Measurements from ENCODE around the gene CADPS. TPM values are rescaled to one million over a fixed set of nuclear protein-coding genes. Genes with fewer than 3 reads are reported as not detected.

The CADPS gene
- total and polyA plus RNA-seq, 2 experiments from 2014 or later = 2.8 to 8.1 TPM

DNA sequence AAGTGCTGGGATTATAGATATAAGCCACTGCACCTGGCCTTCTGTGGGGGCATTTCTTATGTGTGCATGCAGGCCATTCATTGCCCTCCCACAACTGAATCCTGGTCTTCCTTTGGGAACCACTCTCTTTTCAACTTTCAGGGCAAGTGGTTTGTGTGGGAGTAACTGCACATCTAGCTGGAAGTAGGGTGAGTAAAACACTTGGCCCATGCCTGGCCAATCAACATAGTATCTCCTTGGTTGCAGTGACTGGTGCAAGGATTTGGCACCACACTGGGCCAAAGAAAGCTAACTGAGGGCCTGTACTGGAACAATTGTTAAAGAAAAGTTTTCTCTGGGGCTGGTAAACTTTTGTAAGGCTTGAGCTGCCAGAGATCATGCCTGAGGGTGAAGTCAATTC lies 312.6 kb downstream of the CADPS start:
- H3K4me2 ChIP-seq = no peak overlapping the region
- no peak for DNase-seq (ENCODE audit: low spot score)
- no peak overlapping the region for H2AFZ ChIP-seq
- no peaks in the 10 kb centered on the region for H3K9me3 ChIP-seq (ENCODE audit: low read depth)
- no peaks in the 10 kb centered on the region for H4K20me1 ChIP-seq (ENCODE audit: insufficient read depth, poor library complexity, severe bottlenecking)
- no peak overlapping the region for H3K27ac ChIP-seq
- TF ChIP-seq EZH2 (IDR thresholded peaks at IDR 0.05; ENCODE audit: borderline replicate concordance) (no peak), EZH2phosphoT487 (IDR thresholded peaks at IDR 0.05; ENCODE audit: low read depth, severe bottlenecking, unreplicated experiment) (no peak)
- TF ChIP-seq, protein P1, sequence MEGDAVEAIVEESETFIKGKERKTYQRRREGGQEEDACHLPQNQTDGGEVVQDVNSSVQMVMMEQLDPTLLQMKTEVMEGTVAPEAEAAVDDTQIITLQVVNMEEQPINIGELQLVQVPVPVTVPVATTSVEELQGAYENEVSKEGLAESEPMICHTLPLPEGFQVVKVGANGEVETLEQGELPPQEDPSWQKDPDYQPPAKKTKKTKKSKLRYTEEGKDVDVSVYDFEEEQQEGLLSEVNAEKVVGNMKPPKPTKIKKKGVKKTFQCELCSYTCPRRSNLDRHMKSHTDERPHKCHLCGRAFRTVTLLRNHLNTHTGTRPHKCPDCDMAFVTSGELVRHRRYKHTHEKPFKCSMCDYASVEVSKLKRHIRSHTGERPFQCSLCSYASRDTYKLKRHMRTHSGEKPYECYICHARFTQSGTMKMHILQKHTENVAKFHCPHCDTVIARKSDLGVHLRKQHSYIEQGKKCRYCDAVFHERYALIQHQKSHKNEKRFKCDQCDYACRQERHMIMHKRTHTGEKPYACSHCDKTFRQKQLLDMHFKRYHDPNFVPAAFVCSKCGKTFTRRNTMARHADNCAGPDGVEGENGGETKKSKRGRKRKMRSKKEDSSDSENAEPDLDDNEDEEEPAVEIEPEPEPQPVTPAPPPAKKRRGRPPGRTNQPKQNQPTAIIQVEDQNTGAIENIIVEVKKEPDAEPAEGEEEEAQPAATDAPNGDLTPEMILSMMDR (IDR thresholded peaks at IDR 0.05; ENCODE audit: poor library complexity) = no peak
- H3K4me1 ChIP-seq (ENCODE audit: insufficient read depth) = no peaks in the 10 kb centered on the region
- no peaks in the 10 kb centered on the region for H3K79me2 ChIP-seq
- H3K36me3 ChIP-seq (replicated peaks; ENCODE audit: insufficient read depth, low read depth) = no peaks in the 10 kb centered on the region
- no peaks in the 10 kb centered on the region for H3K9me2 ChIP-seq (replicated peaks; ENCODE audit: insufficient read depth)
- H3K27me3 ChIP-seq = no peaks in the 10 kb centered on the region
- H3K4me3 ChIP-seq = no peak overlapping the region

DNA sequence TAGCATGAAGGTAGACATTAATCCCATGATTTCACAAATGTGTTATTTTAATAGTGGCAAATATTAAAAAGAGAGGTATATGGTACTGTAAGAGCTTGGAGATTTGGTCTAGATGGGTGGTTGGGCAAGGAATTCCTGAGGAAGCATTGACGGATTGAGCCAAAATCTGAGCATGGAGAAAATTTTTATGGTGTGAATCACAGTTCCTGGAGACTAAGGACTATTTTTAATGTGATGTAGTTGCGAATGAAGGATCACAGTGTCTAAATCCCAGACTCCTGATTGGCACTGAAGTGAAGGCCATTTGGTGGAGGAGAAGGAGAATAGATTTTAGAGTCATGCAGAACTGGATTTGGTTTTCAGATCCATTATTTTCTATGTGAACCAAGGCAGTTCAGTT lies 313.2 kb downstream of the CADPS start:
- H4K20me1 ChIP-seq (ENCODE audit: insufficient read depth, poor library complexity, severe bottlenecking) = no peaks in the 10 kb centered on the region
- H3K4me2 ChIP-seq = no peak overlapping the region
- H3K79me2 ChIP-seq = no peaks in the 10 kb centered on the region
- WGBS (ENCODE audit: low lambda C conversion rate, missing lambda C conversion rate) = 79% methylated on average over 2 of the region's 2 CpGs
- H2AFZ ChIP-seq = no peak overlapping the region
- no peak for DNase-seq (ENCODE audit: low spot score)
- H3K4me3 ChIP-seq = no peak overlapping the region
- H3K9me2 ChIP-seq (replicated peaks; ENCODE audit: insufficient read depth) = no peaks in the 10 kb centered on the region
- no peak overlapping the region for H3K27ac ChIP-seq
- no peaks in the 10 kb centered on the region for H3K27me3 ChIP-seq
- no peaks in the 10 kb centered on the region for H3K4me1 ChIP-seq (ENCODE audit: insufficient read depth)
- no peaks in the 10 kb centered on the region for H3K9me3 ChIP-seq (ENCODE audit: low read depth)
- H3K36me3 ChIP-seq (replicated peaks; ENCODE audit: insufficient read depth, low read depth) = no peaks in the 10 kb centered on the region
- TF ChIP-seq, protein P1 (IDR thresholded peaks at IDR 0.05; ENCODE audit: poor library complexity) = no peak
- TF ChIP-seq EZH2 (IDR thresholded peaks at IDR 0.05; ENCODE audit: borderline replicate concordance) (no peak), EZH2phosphoT487 (IDR thresholded peaks at IDR 0.05; ENCODE audit: low read depth, severe bottlenecking, unreplicated experiment) (no peak)

DNA sequence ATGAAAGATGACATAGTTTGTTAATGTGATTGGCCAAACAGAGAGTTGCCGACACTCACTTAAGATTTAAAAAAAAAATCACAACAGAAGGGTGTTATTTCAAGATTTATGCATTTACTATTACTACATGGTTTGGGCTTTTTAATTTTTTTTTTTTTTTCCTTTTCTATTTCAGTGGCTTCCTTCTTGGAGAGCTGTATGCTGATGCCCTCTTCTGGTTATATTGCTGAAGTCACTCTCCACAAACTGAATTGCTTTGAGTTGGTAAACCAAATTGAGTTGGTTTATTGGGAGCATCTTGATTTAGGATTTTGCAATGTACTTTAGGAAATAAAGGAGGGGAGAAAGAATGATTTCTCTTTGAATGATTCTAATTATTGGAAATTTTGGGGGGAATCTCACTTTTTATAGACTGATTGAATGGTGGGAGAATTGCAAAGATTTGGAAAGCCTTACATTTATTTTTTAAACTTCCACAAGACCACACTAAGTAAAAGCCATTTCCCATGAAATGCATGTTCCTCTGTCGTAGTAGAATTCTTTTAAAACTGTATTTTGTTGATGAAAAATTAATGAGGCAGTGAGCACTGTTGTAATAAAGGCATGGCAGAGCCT lies 315.3 kb downstream of the CADPS start:
- H3K36me3 ChIP-seq (replicated peaks; ENCODE audit: insufficient read depth, low read depth) = no peaks in the 10 kb centered on the region
- WGBS (ENCODE audit: low lambda C conversion rate, missing lambda C conversion rate) = 48% methylated on average over 2 of the region's 2 CpGs
- TF ChIP-seq EZH2 (IDR thresholded peaks at IDR 0.05; ENCODE audit: borderline replicate concordance) (no peak), EZH2phosphoT487 (IDR thresholded peaks at IDR 0.05; ENCODE audit: low read depth, severe bottlenecking, unreplicated experiment) (no peak)
- TF ChIP-seq, protein P1 (IDR thresholded peaks at IDR 0.05; ENCODE audit: poor library complexity) = peak; percentile 70
- H3K9me2 ChIP-seq (replicated peaks; ENCODE audit: insufficient read depth) = no peaks in the 10 kb centered on the region
- DNase-seq (ENCODE audit: low spot score) = peak; percentile 39
- H3K27ac ChIP-seq = no peak overlapping the region
- H3K27me3 ChIP-seq = no peaks in the 10 kb centered on the region
- no peak overlapping the region for H2AFZ ChIP-seq
- no peaks in the 10 kb centered on the region for H3K4me1 ChIP-seq (ENCODE audit: insufficient read depth)
- no peaks in the 10 kb centered on the region for H3K79me2 ChIP-seq
- H3K4me2 ChIP-seq = no peak overlapping the region
- no peaks in the 10 kb centered on the region for H3K9me3 ChIP-seq (ENCODE audit: low read depth)
- no peaks in the 10 kb centered on the region for H4K20me1 ChIP-seq (ENCODE audit: insufficient read depth, poor library complexity, severe bottlenecking)
- H3K4me3 ChIP-seq = no peak overlapping the region

Data from hepatocyte (in vitro differentiated cells).